Activated CD4-positive, alpha-beta T cell treated with anti-CD3 and anti-CD28 coated beads, Interleukin-2, Interleukin-4, amounts not matched to agents 100 ng/mL and 50 ng/mL, durations not matched to agents 16 hours and 8 hours (primary cell): ENCODE data around the gene KLHL36.

ENCODE experiments used
- DNase-seq: peaks from one replicate; pipeline ENCODE4 v3.0.0-alpha.2; 2020; ENCODE audit warnings: low spot score

KLHL36 gene

DNA sequence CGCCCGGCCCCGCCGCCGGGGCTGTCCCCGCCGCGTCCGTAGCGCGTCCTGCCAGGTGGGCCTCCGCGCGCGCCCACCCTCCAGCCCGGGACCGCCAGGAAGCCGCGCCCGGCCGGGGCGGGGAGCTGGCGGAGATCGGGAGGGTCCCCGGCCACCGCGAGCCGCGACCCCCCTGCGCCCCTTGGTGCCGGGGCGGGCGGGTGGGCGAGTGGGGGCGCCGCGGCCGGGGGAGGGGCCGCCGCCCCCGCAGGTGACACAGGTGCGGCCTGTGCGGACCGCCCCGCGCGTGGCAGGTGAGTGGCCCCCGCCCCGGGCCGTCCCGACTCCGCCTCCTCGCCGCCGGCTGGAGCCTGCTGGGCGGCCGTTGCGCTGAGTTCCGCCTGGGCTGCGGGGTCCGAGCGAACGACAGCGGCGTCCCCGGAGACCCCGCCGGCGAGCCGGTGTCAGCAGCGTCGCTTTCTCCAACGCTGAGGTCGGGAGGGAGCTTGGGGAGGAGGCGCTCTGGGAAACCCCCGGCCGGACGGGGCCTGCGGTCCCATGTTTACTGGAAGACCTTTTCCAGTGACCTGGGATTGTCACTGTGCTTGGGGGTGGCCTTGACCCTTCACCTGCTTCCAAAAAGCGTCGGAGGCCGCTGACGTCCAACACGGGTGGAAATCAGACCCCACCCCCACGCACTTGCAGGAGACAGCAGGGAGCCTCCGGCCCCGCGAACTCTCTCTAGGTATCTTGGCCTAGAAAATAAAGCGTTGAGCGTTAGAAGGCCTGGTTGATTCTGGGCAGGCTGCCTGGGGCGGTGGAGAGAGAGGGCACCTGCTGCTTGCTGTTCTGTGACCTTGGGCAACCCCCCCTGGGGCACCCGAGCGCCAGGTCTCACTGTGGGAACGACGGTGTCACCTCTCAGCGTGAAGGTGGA lies 542 bp downstream of the KLHL36 start:
- DNase-seq: peak; percentile 19

DNA sequence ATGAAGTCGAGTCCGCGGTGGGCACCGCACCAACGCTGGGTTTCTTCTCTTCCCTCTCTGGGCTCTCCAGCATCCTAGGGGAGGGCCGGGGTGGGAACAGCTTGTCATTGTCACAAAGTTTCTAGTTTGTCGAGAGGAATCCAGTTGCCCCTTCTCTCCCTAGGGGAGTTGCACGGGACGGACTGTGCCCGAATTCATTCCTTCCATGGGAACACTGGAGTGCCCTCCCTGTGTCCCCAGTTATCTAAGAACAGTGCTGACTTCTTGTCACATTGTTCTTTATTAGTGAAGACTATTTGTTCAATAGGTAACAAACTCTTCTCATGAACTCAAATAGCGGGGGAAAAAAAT lies 1.2 kb downstream of the KLHL36 start:
- DNase-seq: no peak

DNA sequence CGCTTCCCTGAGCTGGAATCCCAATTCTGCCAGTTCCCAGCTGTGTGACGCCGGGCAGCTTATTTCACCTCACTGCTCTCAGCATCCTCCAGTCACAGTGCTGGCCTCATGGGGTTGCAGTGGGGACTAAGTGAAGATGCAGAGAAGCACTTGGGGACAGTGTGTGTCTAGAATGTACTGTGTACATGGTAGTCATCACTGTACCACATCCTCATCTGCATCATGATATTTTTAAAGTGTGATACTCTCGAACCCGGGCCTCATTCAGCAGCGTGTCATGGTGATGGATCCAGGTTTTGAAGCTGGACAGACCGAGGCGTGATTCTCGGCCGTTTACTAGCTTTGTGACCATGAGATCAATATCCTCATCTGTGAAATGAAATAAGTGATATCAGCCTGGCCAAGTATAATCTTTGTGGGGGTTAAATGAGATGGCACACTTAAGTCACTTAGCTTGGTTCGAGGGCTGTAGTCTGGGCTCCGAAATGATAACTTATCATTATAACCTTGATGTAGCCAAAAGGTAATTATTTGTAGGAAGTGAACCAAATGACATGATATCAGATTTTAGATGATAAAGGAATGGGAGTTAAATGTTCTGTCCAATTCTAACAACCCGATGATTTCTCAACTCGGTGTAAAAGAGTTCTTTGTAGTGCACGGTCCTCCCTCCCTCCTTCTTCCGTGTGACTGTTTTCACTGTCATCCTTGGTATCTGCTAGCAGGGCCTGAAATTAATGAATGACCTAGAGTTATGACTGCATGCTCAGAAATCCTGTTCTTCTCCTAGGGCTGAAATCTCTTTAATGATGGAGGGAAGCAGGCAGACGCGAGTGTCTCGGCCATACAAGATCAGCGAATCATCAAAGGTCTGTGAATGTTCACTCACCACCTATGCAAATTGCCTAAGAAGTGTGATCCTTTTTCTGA lies 2.0 kb downstream of the KLHL36 start:
- no peak for DNase-seq

DNA sequence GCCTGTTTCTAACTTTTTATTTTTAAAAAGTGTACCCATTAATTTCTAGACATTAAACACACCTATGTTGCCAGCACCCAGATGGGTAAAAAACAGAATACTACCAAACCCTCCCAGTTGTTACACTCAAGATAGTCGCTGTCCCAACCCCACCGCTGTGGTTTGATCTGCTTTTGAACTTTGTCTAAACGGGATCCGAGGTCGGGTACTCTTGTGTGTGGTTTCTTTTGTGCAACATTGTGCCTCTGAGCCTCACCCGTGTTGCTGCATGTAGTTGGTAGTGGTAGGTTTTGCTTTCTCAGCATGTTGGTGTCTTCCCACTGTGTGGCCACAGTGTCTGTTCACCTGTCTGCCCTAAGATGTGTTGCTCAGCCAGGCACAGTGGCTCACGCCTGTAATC lies 4.3 kb downstream of the KLHL36 start:
- no peak for DNase-seq

DNA sequence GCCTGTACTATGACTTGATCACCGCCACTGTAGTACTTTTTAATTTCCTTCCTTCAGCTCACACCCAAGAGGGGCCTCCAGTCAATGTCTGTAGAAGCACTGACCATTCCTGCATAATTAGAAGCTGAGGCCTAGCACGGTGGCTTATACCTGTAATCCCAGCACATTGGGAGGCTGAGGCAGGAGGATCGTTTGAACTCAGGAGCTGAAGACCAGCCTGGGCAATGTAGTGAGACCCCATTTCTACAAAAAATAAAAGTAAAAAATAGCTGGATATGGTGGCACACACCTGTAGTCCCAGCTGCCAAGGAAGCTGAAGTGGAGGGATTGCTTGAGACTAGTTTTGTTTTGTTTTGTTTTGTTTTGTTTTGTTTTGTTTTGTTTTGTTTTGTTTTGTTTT lies 5.9 kb downstream of the KLHL36 start:
- no peak for DNase-seq

DNA sequence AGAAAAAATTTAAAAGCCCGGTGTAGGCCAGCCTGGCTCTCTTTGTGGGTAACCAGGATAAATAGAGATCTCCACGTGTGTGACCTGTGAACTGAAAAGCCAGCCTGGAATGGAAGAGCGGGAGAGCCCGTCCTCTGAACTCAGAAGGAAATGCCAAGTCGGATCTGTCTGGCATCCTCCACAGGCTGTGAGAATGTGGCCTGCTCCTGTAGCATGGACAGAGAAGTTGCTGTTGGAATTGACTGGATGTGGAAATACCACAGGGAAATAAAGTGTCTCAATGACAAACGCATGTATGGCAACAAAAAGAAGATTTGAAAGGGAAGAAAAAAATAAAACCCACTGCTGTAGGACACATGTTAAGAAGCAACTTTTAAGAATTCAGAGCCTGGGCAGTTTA lies 6.7 kb downstream of the KLHL36 start:
- no peak for DNase-seq

DNA sequence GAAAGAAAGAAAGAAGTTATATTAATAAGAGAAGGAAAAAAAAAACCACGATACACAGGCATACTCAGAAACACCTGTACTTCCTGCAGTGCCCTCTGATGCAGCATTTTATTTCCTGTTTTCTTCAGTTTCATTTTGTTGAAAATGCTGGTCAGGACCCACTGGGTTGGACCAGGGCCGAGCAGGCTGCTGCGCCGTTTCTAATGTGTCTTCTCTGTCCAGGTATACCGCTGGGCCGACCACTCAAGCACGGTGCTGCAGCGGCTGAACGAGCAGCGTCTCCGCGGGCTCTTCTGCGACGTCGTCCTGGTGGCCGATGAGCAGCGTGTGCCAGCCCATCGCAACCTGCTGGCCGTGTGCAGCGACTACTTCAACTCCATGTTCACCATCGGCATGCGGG lies 8.3 kb downstream of the KLHL36 start:
- DNase-seq: no peak

DNA sequence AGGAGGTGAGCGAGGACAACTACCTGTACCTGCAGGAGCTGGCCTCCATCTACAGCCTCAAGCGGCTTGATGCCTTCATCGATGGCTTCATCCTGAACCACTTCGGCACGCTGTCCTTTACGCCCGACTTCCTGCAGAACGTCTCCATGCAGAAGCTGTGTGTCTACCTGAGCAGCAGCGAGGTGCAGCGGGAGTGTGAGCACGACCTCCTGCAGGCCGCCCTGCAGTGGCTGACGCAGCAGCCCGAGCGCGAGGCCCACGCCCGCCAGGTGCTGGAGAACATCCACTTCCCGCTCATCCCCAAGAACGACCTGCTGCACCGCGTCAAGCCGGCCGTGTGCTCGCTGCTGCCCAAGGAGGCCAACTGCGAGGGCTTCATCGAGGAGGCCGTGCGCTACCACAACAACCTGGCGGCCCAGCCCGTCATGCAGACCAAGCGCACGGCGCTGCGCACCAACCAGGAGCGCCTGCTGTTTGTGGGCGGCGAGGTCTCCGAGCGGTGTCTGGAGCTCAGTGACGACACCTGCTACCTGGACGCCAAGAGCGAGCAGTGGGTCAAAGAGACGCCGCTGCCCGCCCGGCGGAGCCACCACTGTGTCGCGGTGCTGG lies 9.0 kb downstream of the KLHL36 start:
- no peak for DNase-seq

DNA sequence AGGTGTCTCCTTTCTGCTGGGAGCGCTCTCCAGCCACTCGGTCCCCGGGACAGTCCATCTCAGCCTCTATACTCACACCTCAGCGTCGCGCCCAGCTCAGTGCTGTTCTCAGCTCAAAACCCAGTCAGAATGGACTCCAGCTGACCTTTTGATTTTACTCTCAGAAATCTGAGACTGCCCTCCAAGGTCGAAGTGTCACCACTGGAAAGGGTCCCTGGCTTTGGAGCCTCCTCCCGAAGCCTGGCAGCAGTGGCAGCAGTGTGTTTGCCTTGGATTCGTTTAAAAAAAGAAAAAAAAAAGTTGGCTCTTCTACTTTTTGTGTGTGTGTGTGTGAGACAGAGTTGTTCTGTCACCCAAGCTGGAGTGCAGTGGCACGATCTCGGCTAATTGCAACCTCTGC lies 10.4 kb downstream of the KLHL36 start:
- DNase-seq: no peak

DNA sequence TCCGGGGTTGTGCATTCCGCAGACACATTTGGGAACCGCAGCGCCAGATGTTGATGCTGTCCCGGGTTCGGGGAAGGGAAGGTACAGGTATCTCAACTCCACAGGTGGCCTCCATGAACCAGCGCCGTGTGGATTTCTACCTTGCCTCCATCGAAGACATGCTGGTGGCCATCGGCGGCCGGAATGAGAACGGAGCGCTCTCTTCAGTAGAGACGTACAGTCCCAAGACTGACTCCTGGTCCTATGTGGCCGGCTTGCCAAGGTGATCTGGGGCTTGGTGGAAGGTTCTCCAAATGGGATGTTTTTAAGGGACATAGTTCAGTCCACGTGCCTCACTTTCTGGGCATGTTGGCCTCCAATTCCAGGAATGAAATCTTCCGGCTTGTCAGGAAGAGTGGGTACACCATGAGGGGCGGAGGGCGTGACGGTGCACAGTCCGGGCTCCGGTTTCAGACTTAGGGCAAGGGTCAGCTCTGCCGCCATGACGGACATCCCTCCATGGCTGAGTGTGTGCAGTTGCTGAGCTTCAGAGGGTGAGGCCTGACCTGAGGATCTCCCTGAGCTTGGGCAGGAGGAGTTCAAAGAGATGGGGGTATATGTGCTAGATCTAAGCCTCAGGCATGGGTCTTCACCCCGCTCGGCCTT lies 11.5 kb downstream of the KLHL36 start:
- no peak for DNase-seq

DNA sequence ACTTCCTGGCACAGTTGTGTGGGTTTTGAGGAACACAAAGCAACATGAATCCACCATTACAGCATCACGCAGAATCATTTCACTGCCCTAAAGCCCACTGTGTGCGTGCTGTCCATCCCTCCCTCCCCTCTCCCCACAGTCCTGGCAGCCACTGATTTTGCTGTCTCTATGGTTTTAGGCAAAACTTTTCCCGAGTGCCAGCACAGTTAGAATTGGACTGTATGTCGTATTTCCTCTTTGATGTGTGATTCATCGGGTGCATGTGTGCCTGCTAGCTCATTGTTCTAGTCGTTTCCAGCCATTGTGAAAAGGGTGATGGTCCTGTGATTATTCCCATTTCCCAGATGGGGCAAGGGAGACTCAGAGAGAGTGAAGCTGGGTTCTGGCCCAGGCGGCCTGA lies 12.7 kb downstream of the KLHL36 start:
- DNase-seq: no peak

DNA sequence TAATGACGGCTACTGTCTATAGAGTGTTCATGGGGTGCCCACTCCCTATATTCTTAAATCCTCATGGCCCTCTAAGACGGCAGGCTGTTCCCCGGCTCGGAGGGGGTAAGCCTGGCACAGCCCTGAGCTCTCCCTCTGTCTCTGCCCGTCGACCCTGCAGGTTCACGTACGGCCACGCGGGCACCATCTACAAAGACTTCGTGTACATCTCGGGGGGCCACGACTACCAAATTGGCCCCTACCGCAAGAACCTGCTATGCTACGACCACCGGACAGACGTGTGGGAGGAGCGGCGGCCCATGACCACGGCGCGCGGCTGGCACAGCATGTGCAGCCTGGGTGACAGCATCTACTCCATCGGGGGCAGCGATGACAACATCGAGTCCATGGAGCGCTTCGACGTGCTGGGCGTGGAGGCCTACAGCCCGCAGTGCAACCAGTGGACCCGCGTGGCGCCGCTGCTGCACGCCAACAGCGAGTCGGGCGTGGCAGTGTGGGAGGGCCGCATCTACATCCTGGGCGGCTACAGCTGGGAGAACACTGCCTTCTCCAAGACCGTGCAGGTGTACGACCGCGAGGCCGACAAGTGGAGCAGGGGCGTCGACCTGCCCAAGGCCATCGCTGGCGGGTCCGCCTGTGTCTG lies 13.2 kb downstream of the KLHL36 start:
- no peak for DNase-seq

DNA sequence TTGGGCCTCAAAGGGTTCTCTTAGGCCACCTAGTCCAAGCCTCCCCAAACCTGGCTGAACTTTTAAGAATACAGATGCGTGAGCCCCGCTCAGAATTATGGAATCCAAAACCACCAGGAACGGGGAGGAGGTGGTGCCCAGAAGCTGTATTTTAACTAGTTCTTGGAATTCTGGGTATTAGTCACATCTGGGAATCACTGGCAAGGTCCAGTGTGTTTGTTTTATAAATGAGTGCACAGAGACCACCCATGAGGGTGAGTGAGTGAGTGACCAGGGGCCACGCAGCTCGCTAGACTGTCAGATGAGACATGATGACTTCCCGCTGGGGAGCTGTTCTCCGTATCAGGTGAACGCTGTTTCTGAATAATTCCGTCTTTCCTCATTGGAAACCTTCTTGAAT lies 14.2 kb downstream of the KLHL36 start:
- no peak for DNase-seq

DNA sequence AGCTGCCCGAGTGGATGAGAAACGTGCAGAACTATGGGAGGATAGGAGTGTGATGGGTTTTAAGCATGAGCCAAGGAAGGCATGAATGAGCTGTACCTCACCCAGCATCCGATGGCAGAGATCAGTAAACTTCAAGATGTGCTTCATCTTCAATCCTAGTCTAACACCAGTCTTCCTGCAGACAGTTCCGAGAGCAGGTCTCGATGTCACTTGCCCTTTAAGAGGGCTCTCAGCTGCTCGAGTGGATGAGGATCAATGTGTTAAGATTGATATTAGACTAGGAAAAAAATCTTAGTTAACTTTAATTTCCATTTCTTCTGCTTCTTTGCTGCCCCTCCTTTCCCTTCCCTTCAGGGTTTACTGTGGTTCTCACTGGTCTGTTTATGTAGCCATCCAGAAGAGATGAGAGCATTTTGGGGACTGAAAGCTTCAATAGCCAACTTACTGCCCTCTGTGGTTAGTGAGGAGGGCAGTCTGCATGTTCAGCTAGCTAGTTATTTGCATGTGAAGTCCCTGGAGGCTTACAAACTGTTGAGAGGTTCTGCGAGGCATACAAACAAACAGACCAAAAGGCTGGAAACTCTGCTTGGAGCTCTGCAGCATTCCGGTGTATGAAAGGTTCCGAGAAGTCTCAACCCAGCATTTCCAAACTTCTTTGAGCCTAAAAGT lies 15.3 kb downstream of the KLHL36 start:
- DNase-seq: no peak

DNA sequence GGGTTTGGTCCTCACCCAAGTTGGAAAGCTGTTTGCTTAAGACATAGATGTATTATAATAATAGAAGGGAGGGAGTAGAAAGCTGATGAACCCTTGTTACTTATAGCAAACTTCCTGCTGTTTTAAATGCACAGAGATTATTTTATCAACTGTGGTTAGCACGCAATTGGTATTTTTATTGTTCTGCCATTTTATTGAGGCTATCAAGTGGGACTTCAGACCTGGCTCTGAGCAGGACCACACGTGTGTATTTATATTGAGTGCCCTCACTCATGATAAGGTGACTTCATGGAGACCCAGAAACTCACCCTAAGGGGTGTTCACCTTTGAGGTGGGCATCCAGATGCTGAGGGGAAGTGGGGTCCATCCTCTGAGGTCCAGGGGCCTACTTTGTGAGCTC lies 17.0 kb downstream of the KLHL36 start:
- no peak for DNase-seq

DNA sequence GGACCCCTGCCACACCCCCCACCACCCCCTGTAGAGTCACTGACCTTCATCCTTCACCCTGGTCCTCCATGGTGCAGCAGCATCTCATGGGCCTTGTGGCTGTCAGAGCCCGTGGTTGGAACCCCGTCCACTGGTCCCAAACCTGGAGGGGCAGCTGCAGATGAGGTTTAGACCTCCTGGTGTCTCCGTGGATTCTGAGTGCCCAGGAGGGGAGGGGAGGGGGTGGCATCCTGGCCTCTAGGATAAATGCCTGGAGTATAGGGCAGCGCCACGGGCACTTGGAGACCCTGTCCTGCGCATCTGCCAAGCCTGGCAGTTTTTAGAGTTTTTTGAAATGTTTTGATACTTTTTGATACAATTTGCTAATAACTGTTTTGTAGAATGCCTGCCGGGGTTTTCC lies 17.5 kb downstream of the KLHL36 start:
- no peak for DNase-seq

DNA sequence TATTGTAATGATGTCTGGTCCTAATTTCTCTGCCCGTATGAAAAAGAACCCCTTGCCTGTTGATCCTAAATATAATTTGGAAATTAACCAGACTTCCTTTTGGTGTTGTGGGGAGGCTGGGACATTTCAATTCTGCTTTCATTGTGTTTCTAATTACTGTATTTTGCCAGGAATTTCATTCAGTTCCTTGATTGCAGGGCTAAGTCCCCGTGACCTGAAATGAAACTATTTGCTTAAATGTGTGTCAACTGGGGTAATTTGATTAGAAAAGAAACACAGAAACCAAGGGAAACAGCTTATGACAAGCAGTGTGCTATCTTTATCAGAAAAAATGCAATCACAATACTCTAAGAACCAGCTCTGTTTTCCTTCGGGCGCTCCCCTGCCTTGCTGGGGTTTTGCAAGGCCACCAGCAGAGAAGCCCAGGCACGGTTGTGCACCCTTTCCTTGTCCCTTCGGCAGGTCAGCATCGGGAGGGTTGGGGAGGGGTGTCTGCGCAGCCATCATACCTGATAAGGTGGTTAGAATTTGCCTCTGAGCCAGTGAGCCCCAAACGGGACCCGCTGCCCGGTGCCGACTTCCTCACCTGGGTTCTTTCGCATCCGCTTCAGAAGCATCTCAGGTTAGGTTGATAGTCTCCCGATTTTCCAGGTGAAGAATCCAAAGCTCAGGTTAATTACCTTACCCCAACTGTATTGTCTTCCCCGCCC lies 19.4 kb downstream of the KLHL36 start:
- no peak for DNase-seq

DNA sequence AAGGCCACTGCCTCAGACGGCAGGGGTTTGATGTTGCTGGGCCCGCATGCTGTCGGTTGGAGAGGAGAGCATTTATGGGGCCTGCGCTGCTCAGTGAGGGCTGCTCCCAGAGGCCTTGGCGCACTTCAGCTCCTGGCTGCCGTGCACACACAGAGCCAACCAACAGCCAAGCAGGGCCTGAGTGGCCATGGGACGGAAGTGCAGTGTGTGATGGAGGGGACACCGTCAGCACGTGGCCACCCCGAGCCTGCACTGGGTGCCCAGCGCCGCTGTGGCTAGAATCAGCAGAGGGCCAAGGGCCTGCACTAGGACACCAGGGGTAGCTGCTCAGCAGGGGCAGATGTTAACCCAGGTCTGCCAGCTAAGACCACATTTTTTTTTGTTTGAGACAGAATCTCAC lies 21.8 kb downstream of the KLHL36 start:
- DNase-seq: no peak

DNA sequence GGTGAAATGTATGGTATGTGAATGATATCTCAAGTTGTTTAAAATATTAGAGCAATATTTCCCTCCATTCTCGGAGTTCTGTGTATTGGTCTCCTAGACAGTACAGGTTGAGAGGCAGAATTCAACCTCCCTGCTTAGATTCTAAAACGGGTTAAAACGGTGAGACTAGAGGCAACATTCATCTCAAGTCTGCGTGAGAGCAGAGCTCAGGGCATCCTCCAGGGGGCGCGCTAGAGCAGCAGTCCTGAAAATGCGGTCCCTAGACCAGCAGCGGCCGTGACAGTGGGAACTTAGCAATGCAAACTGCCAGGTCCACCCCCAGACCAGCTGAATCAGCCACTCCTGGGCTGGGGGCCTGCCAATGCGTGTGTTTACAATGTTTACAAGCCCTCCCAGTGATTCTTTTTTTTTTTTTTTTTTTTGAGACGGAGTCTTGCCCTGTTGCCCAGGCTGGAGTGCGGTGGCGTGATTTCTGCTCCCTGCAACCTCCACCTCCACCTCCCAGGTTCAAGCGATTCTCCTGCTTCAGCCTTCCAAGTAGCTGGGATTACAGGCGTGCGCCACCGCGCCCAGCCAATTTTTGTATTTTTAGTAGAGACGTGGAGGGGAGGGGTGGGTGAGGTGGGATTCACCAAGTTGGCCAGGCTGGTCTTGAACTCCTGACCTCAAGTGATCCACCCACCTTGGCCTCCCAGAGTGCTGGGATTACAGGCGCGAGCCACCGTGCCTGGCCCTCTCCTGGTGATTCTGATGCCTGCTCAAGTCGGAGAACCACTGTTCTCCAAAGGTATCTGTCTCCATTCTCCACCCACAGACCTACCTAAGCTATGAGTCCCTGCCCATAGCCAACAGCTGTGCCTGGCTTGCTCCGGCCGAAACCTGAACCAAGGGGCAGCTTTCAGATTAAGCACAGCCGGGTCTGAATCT lies 24.2 kb downstream of the KLHL36 start:
- DNase-seq: peak; percentile 80

DNA sequence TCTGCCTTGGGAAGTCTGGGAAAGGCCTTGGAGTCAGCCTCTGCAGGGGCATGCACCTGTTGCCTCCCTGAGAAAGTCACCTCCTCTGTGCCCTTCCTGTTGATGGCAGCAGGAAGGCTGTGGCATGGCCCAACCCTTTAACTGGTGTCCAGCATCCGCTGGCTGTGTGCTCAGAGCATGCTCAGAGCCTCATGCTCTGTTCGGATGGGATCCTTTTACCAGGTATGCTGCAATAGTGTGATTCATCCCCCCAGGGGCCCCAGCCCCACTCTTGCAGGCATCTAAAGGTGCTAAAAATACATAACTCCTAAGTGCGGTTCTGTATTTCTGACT lies 24.9 kb downstream of the KLHL36 start:
- no peak for DNase-seq
